HL-60 (cell line): Measurements from ENCODE around the gene TM4SF1.

Experiments
- CTCF ChIP-seq: IDR thresholded peaks from one replicate; pipeline ENCODE4 v1.5.1; 2011; ENCODE audit warnings: low read length, control low read depth, inconsistent platforms; ENCODE audit not compliant: insufficient read depth
- POLR2AphosphoS5 ChIP-seq: IDR thresholded peaks from 2 replicates; pipeline ENCODE4 v1.6.1; 2012; ENCODE audit warnings: low read depth
- REST ChIP-seq: IDR thresholded peaks from 2 replicates; pipeline ENCODE4 v1.6.1; 2012; ENCODE audit warnings: low read depth; ENCODE audit not compliant: insufficient replicate concordance
- SPI1 ChIP-seq: IDR thresholded peaks from 2 replicates; pipeline ENCODE4 v1.6.1; 2012; ENCODE audit warnings: low read depth, mild to moderate bottlenecking, borderline replicate concordance

GRCh38 chr3:149321136-149321535, 56.3 kb downstream of the TM4SF1 start:
- TF ChIP-seq POLR2AphosphoS5 (no peak), CTCF (no peak), SPI1 (no peak), REST (no peak)
